Measurements from ENCODE around the gene XRRA1.

The XRRA1 gene

GRCh38 chr11:74871037-74871436 is 77.9 kb downstream of the XRRA1 start:
- no peak for TF ChIP-seq CTCF (conservative IDR thresholded peaks at IDR 0.05; ENCODE audit: control insufficient read depth, insufficient read depth, low read depth, low read length)
- no peak overlapping the region for H3K4me3 ChIP-seq (ENCODE audit: control insufficient read depth, low read depth, low read length)
- peak; percentile 21 for DNase-seq (ENCODE audit: low read depth)

- TF ChIP-seq CTCF (conservative IDR thresholded peaks at IDR 0.05; ENCODE audit: control insufficient read depth, insufficient read depth, low read depth, low read length) = peak; percentile 49
- H3K4me3 ChIP-seq (ENCODE audit: control insufficient read depth, low read depth, low read length) = no peak overlapping the region
- DNase-seq (ENCODE audit: low read depth) = peak; percentile 63
These were observed 78.4 kb downstream of the XRRA1 start for GRCh38 chr11:74870485-74870884.

DNA sequence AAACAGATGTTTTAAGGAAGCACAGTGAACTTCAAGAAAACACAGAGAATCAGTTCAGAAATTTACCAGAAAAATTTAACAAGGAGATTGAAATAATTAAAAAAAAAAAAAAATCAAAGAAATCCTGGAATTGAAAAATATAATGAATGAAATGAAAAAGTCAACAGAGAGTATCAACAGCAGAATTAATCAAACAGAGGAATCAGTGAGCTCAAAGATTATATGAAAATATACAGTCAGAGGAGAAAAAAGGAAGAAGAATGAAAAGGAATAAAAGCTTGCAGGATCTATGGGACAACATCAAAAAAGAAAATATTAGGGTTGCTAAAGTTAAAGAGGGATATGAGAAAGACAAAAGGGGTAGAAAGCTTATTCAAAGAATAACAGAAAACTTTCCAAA is 82.3 kb downstream of the XRRA1 start:
- no peak for TF ChIP-seq CTCF (conservative IDR thresholded peaks at IDR 0.05; ENCODE audit: control insufficient read depth, insufficient read depth, low read depth, low read length)
- DNase-seq (ENCODE audit: low read depth) = no peak
- H3K4me3 ChIP-seq (ENCODE audit: control insufficient read depth, low read depth, low read length) = no peak overlapping the region

DNA sequence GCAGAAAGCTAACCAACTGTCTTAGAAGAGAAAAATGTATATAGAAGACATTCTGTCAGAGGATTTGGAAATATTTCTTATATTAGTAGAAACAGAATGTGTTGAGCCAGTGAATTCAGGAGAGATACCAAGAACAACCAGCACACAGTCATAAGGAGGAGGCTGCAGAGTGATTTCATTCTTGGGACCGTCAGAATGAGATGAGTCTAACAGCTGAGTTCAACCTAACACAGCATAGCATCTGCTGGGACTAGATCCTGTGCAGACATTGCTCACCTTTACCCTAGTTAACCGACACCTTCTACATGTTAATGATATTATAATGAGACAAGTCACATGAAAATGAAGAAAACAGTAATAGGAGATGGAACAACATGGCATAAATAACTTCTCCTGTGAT is 85.5 kb downstream of the XRRA1 start:
- DNase-seq (ENCODE audit: low read depth) = no peak
- TF ChIP-seq CTCF (conservative IDR thresholded peaks at IDR 0.05; ENCODE audit: control insufficient read depth, insufficient read depth, low read depth, low read length) = no peak
- H3K4me3 ChIP-seq (ENCODE audit: control insufficient read depth, low read depth, low read length) = no peak overlapping the region

DNA sequence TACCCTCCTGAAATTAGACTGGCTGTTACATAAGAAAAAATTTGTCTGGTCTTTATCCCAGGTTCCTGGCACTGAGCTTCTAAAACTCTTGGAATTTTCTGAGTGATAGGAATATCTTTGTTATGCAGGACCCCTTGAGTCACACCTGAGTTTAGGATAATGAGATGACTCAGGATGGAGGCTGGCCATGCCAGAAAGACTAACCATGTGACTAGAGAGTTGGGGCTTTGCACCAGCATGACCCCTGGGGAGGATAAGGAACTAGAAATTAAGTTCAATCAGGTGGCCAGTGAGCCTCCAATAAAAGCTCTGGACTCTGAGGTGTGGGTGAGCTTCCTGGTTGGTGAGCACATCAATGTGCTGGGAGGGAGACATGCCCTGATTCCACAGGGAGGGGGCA is 88.1 kb downstream of the XRRA1 start:
- DNase-seq (ENCODE audit: low read depth) = no peak
- no peak overlapping the region for H3K4me3 ChIP-seq (ENCODE audit: control insufficient read depth, low read depth, low read length)
- no peak for TF ChIP-seq CTCF (conservative IDR thresholded peaks at IDR 0.05; ENCODE audit: control insufficient read depth, insufficient read depth, low read depth, low read length)

DNA sequence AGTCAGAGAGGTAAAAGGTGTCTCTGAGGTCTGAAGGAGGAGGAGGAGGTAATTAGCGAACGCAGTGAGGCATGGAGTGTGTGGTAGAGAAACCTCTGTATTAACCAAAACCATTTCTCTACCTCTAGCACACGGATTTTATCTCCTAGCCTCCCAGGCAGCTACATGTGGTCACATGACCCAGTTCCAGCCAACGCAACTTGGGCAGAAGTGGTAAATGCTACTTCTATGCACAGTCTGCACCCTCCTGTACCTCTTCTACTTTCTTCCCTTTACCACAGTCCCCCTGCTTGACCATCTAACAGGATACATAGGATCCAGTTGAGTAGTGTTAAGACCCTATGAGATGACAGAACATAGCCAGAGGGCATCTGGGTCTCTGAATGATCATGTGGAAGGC is 95.7 kb downstream of the XRRA1 start:
- DNase-seq (ENCODE audit: low read depth) = no peak
- no peak overlapping the region for H3K4me3 ChIP-seq (ENCODE audit: control insufficient read depth, low read depth, low read length)
- no peak for TF ChIP-seq CTCF (conservative IDR thresholded peaks at IDR 0.05; ENCODE audit: control insufficient read depth, insufficient read depth, low read depth, low read length)

Measured in fibroblast of mammary gland (primary cell).